Measurements from ENCODE around the gene HIF1A. TPM values are rescaled to one million over a fixed set of nuclear protein-coding genes. Genes with fewer than 3 reads are reported as not detected.

Gene HIF1A
- total and polyA plus RNA-seq, 2 donors from 2014 or later: 57.8 to 358 TPM

DNA sequence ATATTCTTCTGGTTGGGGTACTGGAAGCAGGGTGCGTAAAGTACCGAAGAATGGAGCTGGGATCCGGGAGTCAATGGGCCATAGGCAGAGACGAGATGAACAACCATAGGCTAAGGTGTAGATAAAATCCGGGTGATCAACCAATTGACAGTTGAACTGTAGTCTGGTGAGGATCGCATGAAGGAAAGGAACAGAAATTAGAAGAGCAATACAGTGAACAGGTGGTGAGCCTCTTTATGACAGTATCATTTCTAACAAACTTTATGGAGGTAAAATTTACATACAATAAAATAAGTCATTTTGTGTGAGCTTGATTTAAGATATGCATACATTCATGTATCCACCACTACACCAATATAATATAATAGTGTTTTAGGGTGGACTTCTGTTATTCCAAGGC is 13.9 kb upstream of the HIF1A start:
- Histone ChIP-seq H3K9me3 (ENCODE audit: control insufficient read depth in 2 of 3, insufficient read depth in 1 of 3, low read length in 3 of 3) (no peaks in the 10 kb centered on the region), H3K4me3 (ENCODE audit: low read length in 3 of 3) (no peak overlapping the region), H3K9ac (ENCODE audit: low read length in 3 of 3) (no peak overlapping the region), H3K36me3 (ENCODE audit: control insufficient read depth in 2 of 3, insufficient read depth in 3 of 3, low read length in 3 of 3) (no peaks in the 10 kb centered on the region), H3K27ac (ENCODE audit: low read depth in 2 of 2, low read length in 2 of 2) (no peak overlapping the region), H3K4me1 (ENCODE audit: control insufficient read depth in 2 of 3, insufficient read depth in 2 of 3, low read depth in 1 of 3, low read length in 3 of 3) (no peaks in the 10 kb centered on the region), H3K27me3 (ENCODE audit: control insufficient read depth, insufficient read depth, low read length) (no peaks in the 10 kb centered on the region)
- TF ChIP-seq, protein P1, sequence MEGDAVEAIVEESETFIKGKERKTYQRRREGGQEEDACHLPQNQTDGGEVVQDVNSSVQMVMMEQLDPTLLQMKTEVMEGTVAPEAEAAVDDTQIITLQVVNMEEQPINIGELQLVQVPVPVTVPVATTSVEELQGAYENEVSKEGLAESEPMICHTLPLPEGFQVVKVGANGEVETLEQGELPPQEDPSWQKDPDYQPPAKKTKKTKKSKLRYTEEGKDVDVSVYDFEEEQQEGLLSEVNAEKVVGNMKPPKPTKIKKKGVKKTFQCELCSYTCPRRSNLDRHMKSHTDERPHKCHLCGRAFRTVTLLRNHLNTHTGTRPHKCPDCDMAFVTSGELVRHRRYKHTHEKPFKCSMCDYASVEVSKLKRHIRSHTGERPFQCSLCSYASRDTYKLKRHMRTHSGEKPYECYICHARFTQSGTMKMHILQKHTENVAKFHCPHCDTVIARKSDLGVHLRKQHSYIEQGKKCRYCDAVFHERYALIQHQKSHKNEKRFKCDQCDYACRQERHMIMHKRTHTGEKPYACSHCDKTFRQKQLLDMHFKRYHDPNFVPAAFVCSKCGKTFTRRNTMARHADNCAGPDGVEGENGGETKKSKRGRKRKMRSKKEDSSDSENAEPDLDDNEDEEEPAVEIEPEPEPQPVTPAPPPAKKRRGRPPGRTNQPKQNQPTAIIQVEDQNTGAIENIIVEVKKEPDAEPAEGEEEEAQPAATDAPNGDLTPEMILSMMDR (IDR thresholded peaks at IDR 0.05; ENCODE audit: borderline replicate concordance, extremely low read depth, insufficient read depth): no peak
- DNase-seq (no peak), FAIRE-seq (no peak)
- intact Hi-C loops (cut with DNase I): no loop called here

DNA sequence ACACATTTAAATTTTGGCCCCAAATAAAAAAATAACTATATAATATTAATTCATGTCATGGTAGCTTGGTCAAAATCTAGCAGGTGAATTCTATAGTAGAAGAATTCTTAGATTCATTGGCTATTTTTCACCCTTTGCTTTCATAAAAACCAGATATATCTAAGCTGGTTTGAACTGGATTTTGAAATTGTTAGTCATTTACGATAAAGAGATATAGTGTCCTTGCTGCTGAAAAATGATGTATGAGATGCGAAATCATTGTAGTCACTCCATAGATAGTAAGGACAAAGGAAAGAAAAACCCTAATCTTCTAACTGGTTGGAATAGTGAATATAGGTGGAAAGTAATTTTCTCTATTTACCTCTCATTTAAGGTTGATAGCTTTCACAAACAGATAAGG is 12.2 kb upstream of the HIF1A start:
- no peak for FAIRE-seq
- H3K36me3 ChIP-seq (ENCODE audit: control insufficient read depth in 2 of 3, insufficient read depth in 3 of 3, low read length in 3 of 3): no peaks in the 10 kb centered on the region
- no peaks in the 10 kb centered on the region for H3K27me3 ChIP-seq (ENCODE audit: control insufficient read depth, insufficient read depth, low read length)
- intact Hi-C loops (cut with DNase I): no loop called here
- no peak overlapping the region for H3K4me3 ChIP-seq (ENCODE audit: low read length in 3 of 3)
- no peaks in the 10 kb centered on the region for H3K4me1 ChIP-seq (ENCODE audit: control insufficient read depth in 2 of 3, insufficient read depth in 2 of 3, low read depth in 1 of 3, low read length in 3 of 3)
- H3K9ac ChIP-seq (ENCODE audit: low read length in 3 of 3): no peak overlapping the region
- TF ChIP-seq, protein P1 (IDR thresholded peaks at IDR 0.05; ENCODE audit: borderline replicate concordance, extremely low read depth, insufficient read depth): no peak
- no peak for DNase-seq
- H3K27ac ChIP-seq (ENCODE audit: low read depth in 2 of 2, low read length in 2 of 2): no peak overlapping the region
- H3K9me3 ChIP-seq (ENCODE audit: control insufficient read depth in 2 of 3, insufficient read depth in 1 of 3, low read length in 3 of 3): no peaks in the 10 kb centered on the region

DNA sequence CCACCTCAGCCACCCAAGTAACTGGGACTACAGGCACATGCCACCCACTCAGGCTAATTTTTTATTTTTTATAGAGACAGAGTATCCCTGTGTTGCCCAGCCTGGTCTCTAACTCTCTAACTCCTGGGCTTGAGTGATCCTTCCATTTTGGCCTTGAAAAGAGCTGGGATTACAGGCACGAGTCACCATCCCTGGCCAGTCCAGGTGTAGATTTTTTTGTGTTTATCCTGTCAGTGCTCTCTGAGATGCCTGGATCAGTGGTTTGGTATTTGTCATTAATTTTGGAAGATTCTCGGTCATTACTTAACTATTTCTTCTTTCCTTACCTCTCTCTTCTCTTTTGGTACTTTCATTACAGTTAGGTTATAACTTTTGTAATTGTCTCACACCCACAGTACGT is 5.3 kb upstream of the HIF1A start:
- FAIRE-seq: no peak

More for the DNA sequence above, 5.3 kb upstream of the HIF1A start:
- Histone ChIP-seq H3K27me3 (ENCODE audit: control insufficient read depth, insufficient read depth, low read length) (no peaks in the 10 kb centered on the region), H3K9ac (ENCODE audit: low read length in 3 of 3) (no peak overlapping the region), H3K4me1 (ENCODE audit: control insufficient read depth in 2 of 3, insufficient read depth in 2 of 3, low read depth in 1 of 3, low read length in 3 of 3) (no peaks in the 10 kb centered on the region), H3K9me3 (ENCODE audit: control insufficient read depth in 2 of 3, insufficient read depth in 1 of 3, low read length in 3 of 3) (no peaks in the 10 kb centered on the region), H3K36me3 (ENCODE audit: control insufficient read depth in 2 of 3, insufficient read depth in 3 of 3, low read length in 3 of 3) (no peaks in the 10 kb centered on the region), H3K4me3 (ENCODE audit: low read length in 3 of 3) (no peak overlapping the region), H3K27ac (ENCODE audit: low read depth in 2 of 2, low read length in 2 of 2) (no peak overlapping the region)
- intact Hi-C loops (cut with DNase I): no loop called here
- no peak for DNase-seq
- TF ChIP-seq, protein P1 (IDR thresholded peaks at IDR 0.05; ENCODE audit: borderline replicate concordance, extremely low read depth, insufficient read depth): no peak

All from kidney (tissue), 14 donors.